Vagina (tissue), 2 donors: ENCODE data around the gene ELMO3.

Experiments used
- POLR2A ChIP-seq, 2 donors: fragments of 450-650 bp; IDR thresholded peaks; one replicate each; pipeline ENCODE4 v1.6.1; 2017; ENCODE audit warnings: antibody characterized with exemption in 2 of 2, mild to moderate bottlenecking in 2 of 2, moderate library complexity in 2 of 2
- POLR2AphosphoS5 ChIP-seq, 2 donors: sonication (generic); formaldehyde crosslinking; IDR thresholded peaks; one replicate each; pipeline ENCODE4 v1.9.0; 2017; ENCODE audit warnings: antibody characterized with exemption in 2 of 2, mild to moderate bottlenecking in 2 of 2, low read depth in 1 of 2; ENCODE audit not compliant: insufficient read depth in 1 of 2
- TF ChIP-seq, protein P1 (sequence below), 3 experiments: fragments of 450-650 bp in 2 of 3; fragments of 200-600 bp in 1 of 3; sonication (generic) in 1 of 3; IDR thresholded peaks; one replicate each; pipeline ENCODE4 v1.5.1; 2017 to 2019; ENCODE audit warnings: antibody characterized with exemption in 3 of 3, mild to moderate bottlenecking in 2 of 3, moderate library complexity in 2 of 3

DNA sequence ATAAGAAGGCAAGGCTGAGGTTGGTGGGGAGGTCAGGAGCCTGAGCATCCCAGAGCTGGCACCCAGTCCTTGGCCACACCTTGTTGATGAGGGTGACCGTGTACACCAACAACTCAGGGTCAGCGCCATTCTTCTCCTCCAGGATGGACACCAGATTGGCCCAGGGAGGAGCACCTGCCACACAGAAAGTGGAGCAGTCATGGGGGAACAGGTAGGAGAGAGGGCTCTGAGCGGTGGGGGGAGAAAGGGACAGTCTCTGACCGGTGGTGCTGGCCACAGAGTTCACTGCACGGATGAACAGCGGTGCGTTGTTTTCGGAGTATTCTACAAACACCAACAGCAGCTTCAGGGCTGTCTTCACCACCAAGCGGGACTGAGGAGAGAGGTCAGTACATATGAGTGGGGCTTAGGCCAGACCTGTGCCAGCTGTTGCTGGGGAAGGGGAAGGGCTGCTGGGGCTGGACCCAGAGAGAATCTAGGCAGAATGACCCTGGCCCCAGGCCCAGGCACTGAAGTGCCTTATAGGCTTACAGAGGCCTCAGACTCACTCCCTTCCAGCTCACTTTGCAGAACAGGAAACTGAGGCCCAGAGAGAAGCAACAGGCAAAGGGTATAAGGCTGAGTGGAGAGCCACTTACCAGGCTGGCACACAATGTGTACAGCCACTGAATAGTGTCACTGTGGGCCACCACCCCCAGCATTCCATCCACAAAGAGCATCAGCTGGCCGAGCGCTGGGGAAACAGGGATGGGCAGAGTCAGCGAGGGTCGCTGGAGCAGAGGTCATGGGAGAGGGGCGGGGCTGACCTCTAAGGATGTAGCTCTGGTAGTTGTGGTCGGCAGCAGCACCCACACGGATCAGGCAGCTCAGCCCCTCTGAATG lies 38.7 kb downstream of the ELMO3 start:
- TF ChIP-seq POLR2AphosphoS5 (IDR thresholded peaks at IDR 0.05; ENCODE audit: insufficient read depth in 1 of 2, low read depth in 1 of 2) (no peak), POLR2A (IDR thresholded peaks at IDR 0.05) (no peak)
- TF ChIP-seq, protein P1, sequence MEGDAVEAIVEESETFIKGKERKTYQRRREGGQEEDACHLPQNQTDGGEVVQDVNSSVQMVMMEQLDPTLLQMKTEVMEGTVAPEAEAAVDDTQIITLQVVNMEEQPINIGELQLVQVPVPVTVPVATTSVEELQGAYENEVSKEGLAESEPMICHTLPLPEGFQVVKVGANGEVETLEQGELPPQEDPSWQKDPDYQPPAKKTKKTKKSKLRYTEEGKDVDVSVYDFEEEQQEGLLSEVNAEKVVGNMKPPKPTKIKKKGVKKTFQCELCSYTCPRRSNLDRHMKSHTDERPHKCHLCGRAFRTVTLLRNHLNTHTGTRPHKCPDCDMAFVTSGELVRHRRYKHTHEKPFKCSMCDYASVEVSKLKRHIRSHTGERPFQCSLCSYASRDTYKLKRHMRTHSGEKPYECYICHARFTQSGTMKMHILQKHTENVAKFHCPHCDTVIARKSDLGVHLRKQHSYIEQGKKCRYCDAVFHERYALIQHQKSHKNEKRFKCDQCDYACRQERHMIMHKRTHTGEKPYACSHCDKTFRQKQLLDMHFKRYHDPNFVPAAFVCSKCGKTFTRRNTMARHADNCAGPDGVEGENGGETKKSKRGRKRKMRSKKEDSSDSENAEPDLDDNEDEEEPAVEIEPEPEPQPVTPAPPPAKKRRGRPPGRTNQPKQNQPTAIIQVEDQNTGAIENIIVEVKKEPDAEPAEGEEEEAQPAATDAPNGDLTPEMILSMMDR (IDR thresholded peaks at IDR 0.05) = no peak
